Hematopoietic multipotent progenitor cell treated with erythropoietin and hydrocortisone succinate and interleukin-3 and kit ligand, for 4 days (in vitro differentiated cells): ENCODE results near the gene LMNB1.
A peak's percentile ranks its signal among the peaks of the same experiment; 100 is the strongest.

Experiments
- DNase-seq: peaks from one replicate; pipeline ENCODE4 v3.0.0-alpha.2; 2015

Gene LMNB1

DNA sequence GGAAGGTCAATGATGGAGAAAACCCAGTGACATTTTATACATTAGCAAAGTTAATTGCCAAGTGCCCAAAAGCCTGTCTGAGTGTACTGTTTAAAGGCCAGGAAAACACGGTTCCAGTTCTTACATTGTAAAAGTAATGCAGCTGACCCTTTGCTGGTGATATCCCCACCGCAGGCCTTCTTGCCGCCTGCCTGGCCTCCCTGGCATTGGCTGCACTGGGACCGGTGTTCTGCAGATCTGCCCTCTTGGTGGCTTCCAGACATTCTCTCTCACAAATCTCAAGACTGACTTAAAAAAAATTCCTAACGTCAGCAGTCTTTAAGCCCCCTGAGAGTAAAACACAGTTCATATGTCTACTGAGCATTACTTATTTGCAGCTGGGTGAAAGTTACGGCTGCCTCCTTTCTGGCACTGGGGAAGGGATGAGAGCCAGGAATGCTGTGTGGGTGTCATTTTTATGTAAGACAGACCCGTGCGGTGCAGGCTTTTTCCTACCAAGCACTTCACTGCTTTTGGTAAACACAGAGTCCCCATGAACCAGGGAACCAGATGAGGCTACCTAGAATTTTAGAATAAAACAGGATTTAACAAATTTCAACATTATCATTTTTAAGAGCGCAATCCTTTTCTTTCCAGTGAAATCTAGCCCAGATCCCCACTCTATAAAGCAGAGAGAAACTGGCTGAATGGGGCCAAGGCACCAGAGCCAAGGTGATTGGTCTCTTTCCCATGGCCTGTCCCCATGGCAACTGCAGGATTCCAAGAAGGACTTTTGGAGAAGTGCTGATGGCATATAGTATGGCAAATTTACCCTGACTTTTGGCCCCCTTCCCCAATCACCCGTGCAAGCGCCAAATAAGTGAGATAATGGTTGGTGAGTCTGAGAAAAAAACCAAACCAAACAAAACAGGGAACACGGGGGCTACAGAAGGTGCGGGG, 80.8 kb downstream of the LMNB1 start:
- no peak for DNase-seq

DNA sequence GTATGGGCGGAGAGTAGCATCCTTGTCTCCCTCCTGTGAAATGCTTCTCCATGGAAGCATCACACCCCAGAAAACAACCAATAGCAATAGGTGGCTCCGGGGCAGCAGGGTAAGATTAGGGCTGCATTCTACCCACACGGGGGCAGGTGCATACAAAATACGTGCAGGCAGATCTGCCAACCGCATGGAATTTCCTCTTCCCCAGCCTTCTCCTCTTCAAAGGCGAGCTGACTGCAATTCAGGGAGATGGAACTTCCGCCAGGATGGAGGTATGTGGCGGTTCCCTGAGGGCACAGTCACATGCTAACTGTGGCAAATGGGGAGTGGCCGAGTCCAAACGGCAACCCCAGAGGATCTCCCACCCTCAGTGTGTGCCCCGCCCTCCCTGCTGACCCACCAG, 81.5 kb downstream of the LMNB1 start:
- DNase-seq, result no peak

DNA sequence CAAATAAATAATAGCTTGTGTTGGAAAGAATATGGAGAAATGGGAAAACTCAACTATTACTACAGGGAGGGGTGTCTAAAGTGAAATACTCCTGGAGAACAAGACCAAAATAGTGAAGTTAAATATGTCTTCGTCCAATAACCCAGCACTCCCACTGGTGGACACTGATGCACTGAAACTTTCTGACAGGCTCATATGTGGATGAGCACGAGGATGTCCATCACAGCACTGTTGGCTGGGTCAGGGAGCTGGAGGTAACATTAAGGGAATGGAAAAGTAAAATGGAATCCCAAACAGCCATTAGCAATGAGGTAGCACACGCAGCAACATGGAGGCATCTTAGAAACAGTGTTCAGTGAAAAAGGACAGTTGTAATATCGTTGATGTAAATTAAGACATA, 86.5 kb downstream of the LMNB1 start:
- DNase-seq, result no peak

DNA sequence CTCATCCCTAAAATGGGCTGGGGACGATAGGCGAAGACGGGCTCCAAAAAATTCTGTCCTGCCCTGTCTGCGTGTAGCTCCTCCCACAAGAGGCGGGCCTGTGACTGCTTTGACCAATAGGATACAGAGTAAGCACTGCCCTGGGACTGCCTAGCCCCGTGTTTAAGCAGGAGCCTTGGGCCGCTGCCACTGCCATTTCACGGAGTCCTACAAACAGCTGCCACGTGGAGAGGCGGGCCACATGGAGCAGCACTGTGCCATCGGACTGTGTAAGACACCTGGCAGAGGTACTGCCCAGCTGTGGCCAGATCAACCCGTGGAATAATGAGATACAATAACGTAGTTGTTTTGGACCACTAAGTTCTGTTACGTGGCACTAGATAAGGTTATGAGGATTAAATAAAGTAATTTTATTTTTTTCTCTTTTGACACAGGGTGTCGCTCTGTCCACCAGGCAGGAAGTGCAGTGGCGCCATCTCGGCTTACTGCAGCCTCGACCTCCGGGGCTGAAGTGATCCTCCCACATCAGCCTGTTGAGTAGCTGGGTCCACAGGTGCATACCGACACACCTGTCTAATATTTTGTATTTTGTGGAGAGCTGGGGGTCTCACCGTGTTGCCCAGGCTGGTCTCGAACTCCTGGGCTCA, 87.2 kb downstream of the LMNB1 start:
- DNase-seq, result no peak

DNA sequence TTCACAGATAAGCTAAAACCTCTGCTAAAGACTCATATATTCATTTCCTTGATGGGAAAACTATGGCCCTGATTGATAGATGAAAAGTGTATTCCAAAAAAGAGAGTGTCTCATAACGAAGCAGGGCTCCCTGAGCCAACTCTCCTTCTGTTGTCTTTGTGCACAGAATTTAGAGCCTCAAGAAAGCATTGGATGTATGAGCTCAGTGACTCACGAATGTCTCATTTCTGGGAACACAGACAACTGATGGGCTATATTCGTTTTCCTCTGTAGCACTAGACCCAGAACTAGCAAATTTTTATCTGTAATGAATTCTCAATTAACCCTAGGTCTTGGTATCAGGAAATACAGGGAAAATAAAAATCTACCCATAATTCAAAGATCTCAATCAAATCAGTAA, 88.4 kb downstream of the LMNB1 start:
- no peak for DNase-seq

DNA sequence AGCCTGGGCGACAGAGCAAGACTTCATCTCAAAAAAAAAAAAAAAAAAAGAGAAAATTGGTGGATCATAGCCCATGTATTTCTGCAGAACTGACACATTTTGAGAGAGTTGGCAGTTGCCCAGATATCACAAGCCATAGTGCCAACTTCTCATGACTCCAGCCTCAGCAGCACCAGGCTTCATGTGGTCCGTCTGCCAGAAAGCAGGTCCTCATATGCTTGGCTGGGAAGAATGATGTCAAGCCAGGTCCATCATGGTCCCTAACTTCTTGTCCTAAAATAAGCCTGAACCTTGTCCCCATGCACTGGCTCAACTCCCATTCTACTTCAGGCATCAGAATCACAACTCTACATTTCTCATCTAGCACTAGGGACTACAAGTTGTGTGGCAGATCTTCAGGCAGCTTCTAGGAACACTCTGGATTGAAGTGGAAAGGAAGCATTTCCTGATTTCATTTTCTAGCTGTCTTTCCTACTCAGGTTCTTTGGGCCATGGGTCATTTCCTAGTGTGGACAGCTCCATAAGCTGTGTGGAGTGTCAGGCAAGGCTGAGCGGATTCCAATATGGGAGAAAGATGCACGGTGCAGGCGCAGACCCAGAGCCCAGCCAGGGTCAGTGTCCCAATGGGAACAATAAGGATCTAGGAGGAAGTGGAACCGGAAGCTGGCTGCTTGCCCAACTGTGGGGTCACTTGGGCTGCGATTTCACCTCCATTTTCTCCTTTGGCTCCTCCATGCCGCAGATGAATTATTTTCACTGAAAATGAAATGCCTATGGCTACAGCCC, 90.1 kb downstream of the LMNB1 start:
- no peak for DNase-seq

DNA sequence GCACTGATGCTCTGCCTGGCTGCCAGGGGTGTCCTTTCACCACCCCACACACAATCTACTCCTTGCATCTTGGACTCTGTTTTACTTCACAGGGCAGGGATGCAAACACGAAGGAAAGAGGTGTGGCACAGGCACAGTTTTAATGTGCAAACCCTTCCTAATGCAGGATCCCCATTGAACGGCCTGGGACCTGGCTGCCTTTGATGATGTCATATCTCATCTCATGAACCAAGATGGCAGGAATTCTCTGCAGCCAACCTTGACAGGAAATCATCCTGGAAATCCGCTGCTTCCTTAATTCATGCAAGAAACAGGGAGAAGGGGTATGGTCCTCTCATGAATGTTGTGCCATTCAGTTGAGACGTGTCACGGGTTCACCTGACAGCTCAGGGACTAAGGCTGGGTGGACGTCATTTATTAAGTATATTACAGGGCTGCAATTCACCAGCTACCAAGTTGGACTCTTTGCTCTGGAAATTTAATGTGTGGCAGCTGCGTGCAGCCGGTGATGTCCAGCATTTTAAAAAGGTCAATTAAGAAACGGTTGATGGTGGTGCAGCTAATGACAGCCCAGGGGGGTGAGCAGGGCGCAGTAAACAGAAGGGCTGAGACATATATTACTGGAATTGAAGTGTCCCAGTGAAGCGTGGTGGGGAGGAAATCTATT, 91.5 kb downstream of the LMNB1 start:
- no peak for DNase-seq

DNA sequence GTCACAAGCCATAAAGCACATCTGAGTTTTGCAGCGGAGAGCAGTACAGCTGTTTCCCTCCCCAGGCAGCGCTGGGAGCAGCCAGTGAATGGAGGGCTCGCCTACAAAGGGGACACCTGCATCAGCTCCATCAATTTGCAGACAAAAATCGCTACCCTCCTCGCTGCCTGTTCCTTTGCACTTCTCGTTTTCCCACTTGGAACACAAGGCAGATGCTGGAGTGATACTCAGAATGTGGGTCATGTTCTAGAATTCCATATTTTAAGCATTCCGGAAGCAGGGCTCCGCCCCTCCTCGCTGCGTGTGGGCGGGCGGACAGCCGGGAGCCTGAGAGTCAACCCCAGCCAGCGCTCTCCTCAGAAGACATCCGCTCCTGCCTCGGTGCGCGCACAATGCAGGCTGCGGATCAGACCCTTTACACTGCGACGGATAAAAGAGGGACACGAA, 92.1 kb downstream of the LMNB1 start:
- peak; percentile 44 for DNase-seq

DNA sequence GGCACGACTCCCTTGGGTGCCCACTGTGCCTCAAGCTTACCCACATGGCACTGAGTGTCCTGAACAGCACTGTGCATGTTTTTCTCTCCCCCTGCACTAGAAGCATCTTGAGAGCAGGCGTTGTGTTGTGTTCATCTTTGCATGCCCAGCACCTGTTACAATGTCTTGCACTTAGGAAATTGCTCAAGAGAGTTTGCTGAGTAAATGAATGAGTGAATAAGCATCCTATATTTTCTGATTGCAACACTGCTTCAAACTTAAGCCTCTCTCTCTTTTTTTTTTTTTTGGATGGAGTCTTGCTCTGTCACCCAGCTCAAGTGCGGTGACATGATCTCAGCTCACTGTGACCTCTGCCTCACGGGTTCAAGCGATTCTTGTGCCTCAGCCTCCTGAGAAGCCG, 94.5 kb downstream of the LMNB1 start:
- DNase-seq, result no peak

DNA sequence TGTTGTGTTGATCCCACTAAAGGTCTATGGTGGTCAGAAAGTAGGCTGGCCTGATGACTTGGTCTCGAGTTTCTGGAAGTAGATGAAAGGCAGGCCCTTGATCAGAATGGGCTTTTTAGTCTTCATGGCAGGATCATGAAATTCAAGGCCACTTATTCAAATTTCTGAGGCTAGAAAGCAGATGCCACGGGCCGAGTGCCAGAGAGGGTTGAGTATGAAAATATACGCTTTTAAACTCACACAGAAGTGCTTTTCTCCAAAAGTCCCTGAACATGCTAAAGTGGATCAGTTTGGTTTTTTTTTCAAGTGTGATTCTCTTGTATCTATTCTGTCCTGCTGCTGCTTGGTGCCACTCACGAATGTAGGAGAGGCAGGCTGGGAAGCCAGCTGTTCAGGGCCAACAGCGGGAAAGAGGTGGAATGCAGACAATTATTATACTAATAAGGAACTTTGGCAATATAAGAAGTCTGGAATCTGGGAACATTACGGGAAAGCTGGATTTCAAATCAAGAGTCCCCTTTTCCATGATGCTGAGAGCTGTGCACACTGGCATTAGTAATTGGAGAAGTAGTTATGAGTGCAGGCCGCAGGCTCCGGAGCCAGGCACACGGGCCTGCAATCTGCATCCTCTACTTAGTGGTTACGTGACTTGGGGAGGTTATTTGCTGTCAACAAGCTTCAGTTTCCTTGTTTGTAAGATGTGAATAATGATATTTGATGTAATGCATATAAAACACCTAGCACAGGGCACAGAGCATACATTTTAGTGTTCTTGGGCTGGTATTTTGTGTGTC, 95.8 kb downstream of the LMNB1 start:
- no peak for DNase-seq

DNA sequence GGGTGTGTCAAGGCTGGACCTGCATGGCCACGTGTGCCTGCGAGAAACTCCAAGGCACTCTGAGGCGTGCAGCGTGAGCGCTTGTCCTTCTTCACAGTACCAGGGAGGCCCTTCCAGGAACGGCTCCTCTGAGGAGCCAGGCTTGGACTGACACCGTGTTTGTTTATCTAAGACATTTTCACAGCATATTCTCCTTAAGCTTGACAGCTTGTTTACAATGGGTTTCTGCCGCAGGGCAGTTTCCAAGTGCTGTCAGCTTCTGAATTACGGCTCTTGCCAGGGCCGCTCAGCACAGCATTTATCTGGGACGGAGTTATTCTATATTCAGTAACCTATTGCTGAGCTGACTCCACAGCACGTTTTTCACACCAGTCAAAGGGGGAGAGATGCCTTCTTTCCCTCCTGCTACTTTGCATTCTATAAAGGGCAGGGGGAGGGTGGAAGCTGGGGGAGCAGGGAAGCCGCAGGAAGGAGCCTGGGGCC, 98.4 kb downstream of the LMNB1 start:
- DNase-seq, result no peak

DNA sequence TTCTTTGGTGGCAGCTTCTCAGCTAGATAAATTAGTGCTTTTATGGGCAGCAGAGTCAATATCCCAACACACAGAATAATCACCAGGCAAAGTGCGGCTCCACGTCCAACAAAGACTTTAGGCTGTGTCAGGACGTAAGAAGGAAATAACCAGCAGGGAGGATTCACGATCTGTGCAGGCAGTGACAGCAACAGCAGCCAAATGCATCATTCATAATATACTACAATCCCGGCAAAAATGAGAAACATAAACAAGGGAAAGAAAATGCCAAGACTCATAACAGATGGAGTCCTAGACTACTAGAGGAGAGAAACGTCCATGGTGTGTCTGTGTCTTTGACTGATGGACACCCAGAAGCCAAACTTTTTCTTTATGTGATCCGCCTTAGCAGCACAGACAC, 100.7 kb downstream of the LMNB1 start:
- no peak for DNase-seq

DNA sequence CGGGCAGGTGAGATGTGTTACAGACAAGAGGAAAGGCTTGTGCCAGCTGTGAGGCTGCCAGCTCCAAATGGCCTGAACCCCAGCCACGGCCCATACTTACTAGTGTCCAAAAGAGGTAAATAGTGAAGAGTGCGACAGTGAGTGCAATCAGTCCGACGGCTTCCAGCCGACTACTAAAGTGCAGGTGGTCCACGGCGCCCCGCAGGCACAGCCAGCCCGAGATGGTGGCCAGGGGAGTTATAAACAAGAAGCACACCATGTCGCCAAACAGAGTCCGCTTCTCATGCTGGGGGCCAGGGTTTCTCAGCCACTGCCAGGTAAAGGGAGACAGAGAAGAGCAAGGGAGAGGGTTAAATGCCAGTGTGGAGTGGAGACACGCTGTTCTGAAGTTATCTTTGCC, 101.1 kb downstream of the LMNB1 start:
- DNase-seq, result no peak

DNA sequence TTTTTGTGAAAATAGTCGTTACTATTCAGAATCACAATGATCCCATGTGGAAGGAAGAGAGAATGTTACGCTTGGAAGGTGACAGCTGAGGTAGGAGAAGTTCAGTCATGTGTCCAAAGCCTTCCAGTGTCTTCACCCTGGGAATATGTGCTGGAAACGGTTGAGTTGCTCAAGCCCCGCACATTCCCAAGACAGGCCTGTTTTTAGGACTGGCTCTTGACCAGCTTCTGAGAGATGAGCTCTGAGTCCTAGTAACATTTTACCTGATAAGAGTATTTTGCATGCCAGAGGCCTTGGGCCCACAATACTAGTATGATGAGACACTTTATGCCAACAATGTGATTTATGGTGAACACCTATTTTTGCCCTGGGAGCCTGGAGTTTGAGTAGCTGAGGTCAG, 101.7 kb downstream of the LMNB1 start:
- DNase-seq, result no peak

DNA sequence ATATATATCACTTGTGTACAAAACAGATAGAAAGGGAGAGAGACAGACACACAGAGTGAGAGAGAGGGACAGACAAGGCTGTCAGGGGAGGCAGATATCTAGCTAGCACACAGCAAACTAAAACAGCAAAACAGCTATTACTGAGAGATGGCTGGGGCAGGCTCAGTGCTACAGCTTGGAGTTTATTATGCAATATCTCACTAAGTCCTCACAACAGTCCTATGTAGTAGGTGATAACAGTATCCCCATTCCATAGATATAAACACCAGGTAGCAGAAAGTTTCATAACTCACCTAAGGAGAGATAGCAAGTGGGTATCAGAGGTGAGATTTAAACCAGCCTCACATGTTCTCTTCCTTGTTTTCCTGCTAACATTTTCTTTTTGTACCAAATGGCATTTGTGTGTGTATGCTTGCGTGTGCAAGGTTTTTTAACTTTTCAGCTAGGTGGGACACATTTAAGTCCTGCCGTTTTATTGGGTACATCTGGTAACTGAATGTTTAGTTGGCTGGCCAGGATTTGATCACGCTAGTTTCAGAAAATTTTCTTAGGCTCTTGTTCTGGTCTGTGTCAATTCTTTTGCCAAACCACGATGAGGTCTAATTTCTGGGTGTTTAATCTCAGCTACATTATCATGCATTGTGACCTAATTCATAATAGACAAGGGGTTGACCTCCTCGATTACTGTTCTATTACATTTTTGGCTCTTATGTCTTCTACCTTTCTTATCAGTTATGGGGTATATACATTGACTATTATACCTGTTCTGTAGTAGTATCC, 105.1 kb downstream of the LMNB1 start:
- peak; percentile 47 for DNase-seq

DNA sequence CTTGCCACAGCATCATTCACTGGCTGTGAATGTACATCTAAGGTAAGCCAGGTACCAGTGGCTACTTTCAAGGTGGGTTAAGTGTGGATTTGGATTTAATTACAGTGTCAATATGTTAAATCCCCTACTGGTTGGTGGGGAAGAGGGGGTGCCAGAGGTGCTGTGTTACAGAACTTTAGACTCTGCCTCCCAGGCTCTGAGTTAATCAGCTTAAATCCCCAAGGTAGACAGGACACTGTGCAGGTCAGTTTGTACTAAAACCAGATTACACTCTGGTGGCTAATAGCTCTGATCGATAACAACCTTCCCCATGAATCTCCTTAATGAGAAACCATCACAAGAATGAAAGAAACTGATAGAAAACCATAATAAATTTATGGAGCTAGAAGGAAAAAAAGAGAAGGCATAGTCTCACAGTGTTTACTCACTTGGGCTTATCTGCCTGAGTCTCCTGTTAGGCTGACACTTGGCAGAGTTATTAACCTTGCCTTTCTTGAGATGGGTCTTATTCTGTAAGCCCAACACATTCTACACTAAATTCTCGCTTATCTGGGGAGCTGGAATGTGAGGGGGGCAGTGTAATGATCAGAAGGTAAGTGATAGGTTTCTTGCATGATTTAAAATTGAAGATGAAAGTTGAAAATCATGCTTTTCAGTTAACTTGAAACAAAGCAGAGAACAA, 106.8 kb downstream of the LMNB1 start:
- DNase-seq, result peak; percentile 65

DNA sequence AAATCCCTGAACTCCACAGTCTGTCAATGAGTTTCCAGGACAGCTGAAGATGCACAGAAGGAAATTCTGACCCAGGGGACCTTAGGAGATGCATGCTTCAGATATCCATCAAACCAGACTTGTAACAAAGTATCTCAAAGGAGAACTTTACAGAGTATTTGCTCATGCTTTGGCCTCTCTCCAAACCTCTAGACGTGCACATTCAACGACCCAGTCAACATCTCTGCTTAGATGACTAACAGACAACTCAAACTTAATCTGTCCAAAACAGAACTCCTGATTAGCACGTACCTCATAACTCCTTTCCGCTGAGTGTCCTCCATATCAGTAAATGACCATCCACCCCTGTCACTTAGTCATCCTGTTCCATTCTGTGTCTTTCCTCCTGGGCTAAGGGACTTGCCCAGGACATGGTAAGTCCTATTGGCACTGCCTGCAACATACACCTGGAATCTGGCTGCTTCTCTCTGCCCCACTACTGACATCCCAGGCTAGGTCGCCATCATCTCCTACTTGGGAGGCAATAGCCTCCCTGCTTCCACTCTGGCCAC, 107.4 kb downstream of the LMNB1 start:
- DNase-seq, result peak; percentile 95
